Type B pancreatic cell (in vitro differentiated cells): ENCODE results near the gene PTPRU. TPM values are rescaled to one million over a fixed set of nuclear protein-coding genes. Genes with fewer than 3 reads are reported as not detected.
A peak's percentile ranks its signal among the peaks of the same experiment; 100 is the strongest.

Experiments
- DNase-seq: peaks from one replicate; pipeline ENCODE4 v3.0.0; 2021; ENCODE audit warnings: mixed read lengths; ENCODE audit not compliant: unreplicated experiment; ENCODE audit errors: extremely low spot score
- H3K27ac Mint-ChIP-seq: 2 replicates; pipeline ENCODE4 v1.8.0; 2021; ENCODE audit warnings: mild to moderate bottlenecking, mixed read lengths
- H3K27me3 Mint-ChIP-seq: 2 replicates; pipeline ENCODE4 v1.8.0; 2021; ENCODE audit warnings: mixed read lengths
- H3K36me3 Mint-ChIP-seq: 2 replicates; pipeline ENCODE4 v1.8.0; 2021; ENCODE audit warnings: mixed read lengths
- H3K4me1 Mint-ChIP-seq: one replicate; pipeline ENCODE4 v1.8.0; 2021; ENCODE audit warnings: mixed read lengths; ENCODE audit not compliant: unreplicated experiment
- H3K4me3 Mint-ChIP-seq: 2 replicates; pipeline ENCODE4 v1.8.0; 2021; ENCODE audit warnings: mild to moderate bottlenecking, mixed read lengths
- H3K9me3 Mint-ChIP-seq: 2 replicates; pipeline ENCODE4 v1.8.0; 2021; ENCODE audit warnings: mixed read lengths
- total RNA-seq: library from RNA; stranded (reverse); gene quantifications from 2 replicates; pipeline ENCODE4 v1.2.1, GENCODE V29; 2021; ENCODE audit warnings: low replicate concordance
- TF ChIP-seq, protein P1 (sequence below): fragments of 200-600 bp; sonication (generic); conservative IDR thresholded peaks from 2 replicates; pipeline ENCODE4 v1.5.0; 2021; ENCODE audit warnings: antibody characterized with exemption, mild to moderate bottlenecking

Gene PTPRU
- total RNA-seq, 1 donor from 2014 or later = 66.6 TPM

DNA sequence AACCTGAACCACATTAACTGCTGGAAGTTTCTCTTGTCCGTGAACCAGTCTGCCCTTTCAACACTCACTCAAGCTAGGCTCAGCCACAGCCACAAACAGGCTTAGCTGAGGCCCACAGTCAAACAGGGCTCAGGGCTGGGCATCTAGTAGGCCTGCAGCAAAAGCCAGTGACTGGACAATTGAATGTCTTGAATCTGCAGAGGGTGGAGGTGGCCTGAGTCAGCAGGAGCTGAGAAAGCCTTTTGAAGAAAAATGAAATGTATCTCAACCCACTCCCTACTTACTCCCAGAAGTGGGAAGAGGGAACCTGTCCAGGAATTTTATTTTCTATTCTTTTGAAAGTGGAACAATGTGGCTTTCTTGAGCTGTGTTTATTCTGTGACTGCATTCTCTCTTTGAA lies 95.4 kb downstream of the PTPRU start:
- Mint-ChIP-seq H3K27me3 (no peaks in the 10 kb centered on the region), H3K36me3 (peaks cover 5% of the 10 kb centered on the region), H3K4me1 (peaks cover 9% of the 10 kb centered on the region), H3K4me3 (no peak overlapping the region), H3K27ac (peak overlapping the region; percentile 66), H3K9me3 (peaks cover 4% of the 10 kb centered on the region)
- no peak for DNase-seq
- TF ChIP-seq, protein P1, sequence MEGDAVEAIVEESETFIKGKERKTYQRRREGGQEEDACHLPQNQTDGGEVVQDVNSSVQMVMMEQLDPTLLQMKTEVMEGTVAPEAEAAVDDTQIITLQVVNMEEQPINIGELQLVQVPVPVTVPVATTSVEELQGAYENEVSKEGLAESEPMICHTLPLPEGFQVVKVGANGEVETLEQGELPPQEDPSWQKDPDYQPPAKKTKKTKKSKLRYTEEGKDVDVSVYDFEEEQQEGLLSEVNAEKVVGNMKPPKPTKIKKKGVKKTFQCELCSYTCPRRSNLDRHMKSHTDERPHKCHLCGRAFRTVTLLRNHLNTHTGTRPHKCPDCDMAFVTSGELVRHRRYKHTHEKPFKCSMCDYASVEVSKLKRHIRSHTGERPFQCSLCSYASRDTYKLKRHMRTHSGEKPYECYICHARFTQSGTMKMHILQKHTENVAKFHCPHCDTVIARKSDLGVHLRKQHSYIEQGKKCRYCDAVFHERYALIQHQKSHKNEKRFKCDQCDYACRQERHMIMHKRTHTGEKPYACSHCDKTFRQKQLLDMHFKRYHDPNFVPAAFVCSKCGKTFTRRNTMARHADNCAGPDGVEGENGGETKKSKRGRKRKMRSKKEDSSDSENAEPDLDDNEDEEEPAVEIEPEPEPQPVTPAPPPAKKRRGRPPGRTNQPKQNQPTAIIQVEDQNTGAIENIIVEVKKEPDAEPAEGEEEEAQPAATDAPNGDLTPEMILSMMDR = no peak

GRCh38 chr1:29332204-29332603 lies 95.9 kb downstream of the PTPRU start:
- H3K27me3 Mint-ChIP-seq = no peaks in the 10 kb centered on the region
- H3K9me3 Mint-ChIP-seq = peaks cover 4% of the 10 kb centered on the region
- TF ChIP-seq, protein P1 = peak; percentile 68
- H3K4me1 Mint-ChIP-seq = peaks cover 9% of the 10 kb centered on the region
- no peak for DNase-seq
- H3K27ac Mint-ChIP-seq = peak overlapping the region; percentile 66
- peaks cover 5% of the 10 kb centered on the region for H3K36me3 Mint-ChIP-seq
- no peak overlapping the region for H3K4me3 Mint-ChIP-seq

DNA sequence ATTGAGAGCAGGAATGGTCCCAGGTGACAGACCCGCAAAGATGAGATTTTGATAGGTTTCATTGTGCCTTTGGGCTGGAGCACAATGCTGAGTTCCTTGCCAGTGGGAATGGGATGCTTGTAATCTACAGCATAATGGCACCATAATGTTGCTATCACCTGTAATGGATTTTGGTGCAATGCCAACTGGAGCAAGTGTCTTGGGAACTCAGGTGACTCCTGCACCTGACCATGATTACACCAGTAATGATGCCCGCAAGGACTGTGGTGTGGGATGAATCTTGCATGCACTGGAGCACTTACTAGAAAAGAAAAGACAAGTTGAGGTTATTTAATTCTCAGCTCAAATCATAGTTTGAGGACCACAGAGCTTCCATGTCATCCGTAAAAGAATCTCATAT lies 96.7 kb downstream of the PTPRU start:
- Mint-ChIP-seq H3K4me1 (peaks cover 9% of the 10 kb centered on the region), H3K4me3 (no peak overlapping the region), H3K27ac (no peak overlapping the region), H3K27me3 (peaks cover 6% of the 10 kb centered on the region), H3K36me3 (peaks cover 2% of the 10 kb centered on the region), H3K9me3 (peaks cover 4% of the 10 kb centered on the region)
- TF ChIP-seq, protein P1 = no peak
- no peak for DNase-seq

DNA sequence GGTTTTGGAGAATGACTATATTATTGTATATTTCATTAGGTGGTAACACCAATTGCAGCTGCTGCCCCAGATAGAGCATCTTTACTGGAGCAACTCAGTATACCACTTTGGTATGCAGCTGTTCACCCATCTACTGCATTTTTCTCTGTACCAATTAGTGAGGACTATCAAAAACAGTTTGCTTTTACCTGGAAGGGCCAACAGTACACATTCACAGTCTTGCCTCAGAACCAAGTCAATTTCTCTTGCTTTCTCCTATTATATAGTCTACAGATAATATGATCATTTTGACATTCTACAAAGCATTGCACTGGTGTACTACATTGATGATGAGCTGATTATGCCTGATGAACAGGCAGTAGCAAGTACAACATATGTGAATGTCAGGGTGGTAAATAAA lies 99.3 kb downstream of the PTPRU start:
- Mint-ChIP-seq H3K9me3 (peaks cover 4% of the 10 kb centered on the region), H3K27me3 (peaks cover 13% of the 10 kb centered on the region), H3K4me1 (peaks cover 9% of the 10 kb centered on the region), H3K4me3 (no peak overlapping the region), H3K36me3 (no peaks in the 10 kb centered on the region), H3K27ac (no peak overlapping the region)
- TF ChIP-seq, protein P1 = no peak
- DNase-seq = no peak

DNA sequence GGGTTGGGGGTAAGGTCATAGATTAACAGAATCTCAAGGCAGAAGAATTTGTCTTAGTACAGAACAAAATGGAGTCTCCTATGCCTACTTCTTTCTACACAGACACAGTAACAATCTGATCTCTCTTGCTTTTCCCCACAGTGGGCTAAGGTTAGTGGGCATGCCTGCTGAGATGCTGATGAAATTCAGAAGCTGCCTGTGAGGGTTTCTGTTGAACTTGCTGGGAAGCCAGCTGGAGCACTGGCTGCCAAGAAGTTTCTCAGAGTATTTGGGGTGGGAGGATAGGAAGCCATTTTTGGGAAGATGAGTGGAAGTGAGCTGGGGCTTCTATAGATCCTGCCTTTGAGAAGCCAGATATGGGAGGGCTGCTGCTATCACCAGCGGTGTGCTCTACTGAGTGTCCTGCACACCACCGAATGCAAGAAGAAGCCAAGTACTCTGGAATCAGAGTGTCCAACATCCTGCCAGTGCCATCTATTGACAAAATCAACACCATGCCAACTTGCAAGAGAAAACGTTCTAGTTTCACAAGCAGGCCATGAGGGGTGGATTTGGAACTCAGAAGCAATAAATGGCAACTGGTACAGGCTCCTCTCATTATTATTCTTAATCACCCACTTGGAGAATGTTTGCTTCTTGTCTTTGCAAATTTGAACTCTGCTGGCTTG lies 102.7 kb downstream of the PTPRU start:
- Mint-ChIP-seq H3K9me3 (no peaks in the 10 kb centered on the region), H3K36me3 (no peaks in the 10 kb centered on the region), H3K27me3 (peaks cover 29% of the 10 kb centered on the region), H3K27ac (no peak overlapping the region), H3K4me3 (no peak overlapping the region), H3K4me1 (no peaks in the 10 kb centered on the region)
- TF ChIP-seq, protein P1 = no peak
- no peak for DNase-seq
